ENCODE data around the gene OTUD5. TPM values are rescaled to one million over a fixed set of nuclear protein-coding genes. Genes with fewer than 3 reads are reported as not detected.

The OTUD5 gene, protein sequence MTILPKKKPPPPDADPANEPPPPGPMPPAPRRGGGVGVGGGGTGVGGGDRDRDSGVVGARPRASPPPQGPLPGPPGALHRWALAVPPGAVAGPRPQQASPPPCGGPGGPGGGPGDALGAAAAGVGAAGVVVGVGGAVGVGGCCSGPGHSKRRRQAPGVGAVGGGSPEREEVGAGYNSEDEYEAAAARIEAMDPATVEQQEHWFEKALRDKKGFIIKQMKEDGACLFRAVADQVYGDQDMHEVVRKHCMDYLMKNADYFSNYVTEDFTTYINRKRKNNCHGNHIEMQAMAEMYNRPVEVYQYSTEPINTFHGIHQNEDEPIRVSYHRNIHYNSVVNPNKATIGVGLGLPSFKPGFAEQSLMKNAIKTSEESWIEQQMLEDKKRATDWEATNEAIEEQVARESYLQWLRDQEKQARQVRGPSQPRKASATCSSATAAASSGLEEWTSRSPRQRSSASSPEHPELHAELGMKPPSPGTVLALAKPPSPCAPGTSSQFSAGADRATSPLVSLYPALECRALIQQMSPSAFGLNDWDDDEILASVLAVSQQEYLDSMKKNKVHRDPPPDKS
- 72.3 TPM for total RNA-seq

DNA sequence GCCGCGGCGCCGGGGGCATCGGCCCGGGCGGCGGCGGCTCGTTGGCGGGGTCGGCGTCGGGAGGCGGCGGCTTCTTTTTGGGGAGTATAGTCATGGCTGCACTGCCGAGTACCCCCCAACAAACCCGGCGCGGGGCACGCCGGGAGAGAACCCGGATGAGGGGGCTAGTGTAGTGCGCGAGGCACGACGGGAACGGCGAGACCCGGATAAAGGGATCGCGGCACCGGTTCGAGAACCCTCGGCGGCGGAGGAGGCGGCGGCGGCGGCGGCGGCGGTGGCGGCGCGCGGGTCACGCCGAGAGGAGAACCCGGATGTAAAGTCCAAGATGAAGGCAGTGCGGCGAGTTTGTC is at the start of gene OTUD5:
OTUD5 (minus strand) TSS at position 131 of the 350 bp plus-strand sequence; CDS start at position 94, 37 bp downstream.
- peaks cover 3 to 4% of the 10 kb centered on the region in 2 donors for H3K36me3 ChIP-seq
- no peak for DNase-seq (ENCODE audit: low spot score in 2 of 2)
- peak within 1 kb of the TSS; percentile 58 to 86 for H3K4me3 ChIP-seq
- H3K27me3 ChIP-seq, result no peaks in the 10 kb centered on the region
- H3K4me1 ChIP-seq, result no peaks in the 10 kb centered on the region
- peaks cover 0 to 3% of the 10 kb centered on the region in 2 donors for H3K9me3 ChIP-seq
- TF ChIP-seq, protein P1, sequence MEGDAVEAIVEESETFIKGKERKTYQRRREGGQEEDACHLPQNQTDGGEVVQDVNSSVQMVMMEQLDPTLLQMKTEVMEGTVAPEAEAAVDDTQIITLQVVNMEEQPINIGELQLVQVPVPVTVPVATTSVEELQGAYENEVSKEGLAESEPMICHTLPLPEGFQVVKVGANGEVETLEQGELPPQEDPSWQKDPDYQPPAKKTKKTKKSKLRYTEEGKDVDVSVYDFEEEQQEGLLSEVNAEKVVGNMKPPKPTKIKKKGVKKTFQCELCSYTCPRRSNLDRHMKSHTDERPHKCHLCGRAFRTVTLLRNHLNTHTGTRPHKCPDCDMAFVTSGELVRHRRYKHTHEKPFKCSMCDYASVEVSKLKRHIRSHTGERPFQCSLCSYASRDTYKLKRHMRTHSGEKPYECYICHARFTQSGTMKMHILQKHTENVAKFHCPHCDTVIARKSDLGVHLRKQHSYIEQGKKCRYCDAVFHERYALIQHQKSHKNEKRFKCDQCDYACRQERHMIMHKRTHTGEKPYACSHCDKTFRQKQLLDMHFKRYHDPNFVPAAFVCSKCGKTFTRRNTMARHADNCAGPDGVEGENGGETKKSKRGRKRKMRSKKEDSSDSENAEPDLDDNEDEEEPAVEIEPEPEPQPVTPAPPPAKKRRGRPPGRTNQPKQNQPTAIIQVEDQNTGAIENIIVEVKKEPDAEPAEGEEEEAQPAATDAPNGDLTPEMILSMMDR (IDR thresholded peaks at IDR 0.05), result no peak
- intact Hi-C loops (cut with DNase I), result loop anchor here (1.0 to 5.0 kb wide), 2 partner anchors 38 to 155 kb away; partner anchors contain the start of genes HDAC6 and PIM2
- peak within 1 kb of the TSS; percentile 90 to 92 for H3K27ac ChIP-seq

DNA sequence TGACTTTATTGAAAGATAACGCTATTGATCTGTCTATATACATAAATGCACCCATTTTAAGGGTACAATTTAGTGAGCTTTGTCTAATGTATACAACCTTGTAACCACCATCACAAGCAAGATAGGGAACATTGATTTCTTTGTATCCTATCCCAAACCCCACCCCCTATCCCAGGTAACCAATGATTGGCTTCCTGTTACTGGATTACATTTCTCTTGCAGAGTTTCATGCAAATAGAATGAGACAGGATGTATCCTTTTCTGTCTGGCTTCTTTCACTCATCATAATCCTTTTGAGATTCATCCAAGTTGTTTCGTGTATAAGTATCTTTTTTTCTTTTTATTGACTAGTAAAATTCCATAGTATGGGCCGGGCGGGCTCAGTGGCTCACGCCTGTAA is 46.3 kb upstream of the OTUD5 start:
- Histone ChIP-seq H3K4me1 (peaks cover 0 to 4% of the 10 kb centered on the region in 2 donors), H3K27me3 (no peaks in the 10 kb centered on the region), H3K36me3 (peaks cover 0 to 5% of the 10 kb centered on the region in 2 donors), H3K9me3 (no peaks in the 10 kb centered on the region), H3K27ac (no peak overlapping the region), H3K4me3 (no peak overlapping the region)
- DNase-seq (ENCODE audit: low spot score in 2 of 2), result no peak
- intact Hi-C loops (cut with DNase I), result loop anchor here (2.0 kb wide), 1 partner anchor 45 kb away; no protein-coding TSS in a partner anchor
- TF ChIP-seq, protein P1 (IDR thresholded peaks at IDR 0.05), result no peak

DNA sequence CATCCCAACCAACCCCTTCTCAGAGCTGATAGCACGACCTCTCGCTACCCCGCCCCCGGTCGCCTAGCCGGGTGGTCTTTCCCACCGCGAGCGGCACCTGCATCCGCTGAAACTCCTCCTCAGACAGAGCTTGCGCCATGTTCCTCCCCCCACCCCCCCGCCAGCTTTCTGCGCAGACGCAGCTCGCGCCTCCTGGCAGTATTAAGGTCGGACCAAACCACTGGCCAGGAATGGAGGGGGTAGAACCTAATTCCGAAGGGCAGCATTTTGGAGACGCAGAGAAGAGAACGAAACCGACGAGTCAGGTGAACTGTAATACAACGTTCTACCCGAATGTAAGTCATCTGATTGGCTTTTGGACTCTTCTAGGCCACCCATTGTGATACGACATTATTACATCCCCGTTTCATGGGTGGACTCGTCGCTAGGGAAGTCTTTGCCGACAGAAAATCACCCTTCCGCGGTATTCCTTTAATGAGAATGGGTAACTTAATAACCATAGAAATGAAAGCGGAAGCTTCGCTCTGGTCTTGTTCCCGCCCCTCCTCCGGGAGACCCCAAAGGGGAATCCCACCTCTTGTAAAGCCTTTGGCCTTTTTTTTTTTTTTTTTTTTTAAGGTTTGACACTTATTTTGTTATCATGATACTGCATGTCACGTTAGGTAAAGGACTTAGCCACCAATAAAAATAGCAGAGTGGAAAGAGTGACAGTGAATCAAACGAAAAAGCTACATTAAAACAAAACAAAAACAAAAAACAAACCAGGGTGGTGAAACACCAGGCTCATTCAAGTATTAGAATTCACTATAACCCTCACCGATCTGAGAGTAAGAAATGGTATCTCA is 44.9 kb upstream of the OTUD5 start, which contains the start of gene GRIPAP1:
GRIPAP1 (minus strand) TSS at position 174 of the 845 bp plus-strand sequence; CDS start at position 139, 35 bp downstream.
- DNase-seq (ENCODE audit: low spot score in 2 of 2), result peak; percentile 12 to 83

DNA sequence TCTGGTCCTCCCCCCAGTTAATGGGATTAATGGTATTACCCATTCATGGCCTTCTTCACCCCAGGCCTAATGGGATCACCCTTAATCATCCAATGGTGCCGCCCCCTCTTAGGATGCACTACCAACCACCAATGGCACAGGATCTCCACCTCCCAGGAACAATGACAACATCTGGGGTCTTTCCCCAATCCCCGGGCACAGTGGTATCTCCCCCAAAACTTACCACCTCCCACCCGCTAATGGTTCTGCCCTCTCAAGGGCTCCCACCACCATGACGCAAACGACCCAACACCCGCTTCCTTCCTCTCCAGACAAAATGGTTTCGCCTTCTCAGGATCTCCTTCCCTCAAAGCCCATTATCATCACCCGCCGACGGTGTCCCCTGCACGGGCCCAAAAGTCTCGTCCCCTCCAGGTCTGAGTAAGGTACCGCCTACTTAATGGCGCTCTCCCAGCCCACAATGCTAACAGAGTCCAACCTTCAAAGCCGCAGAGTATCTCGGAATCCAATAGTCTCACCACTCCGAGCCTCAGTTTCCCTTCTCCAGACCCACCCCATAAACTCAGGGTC is 44.2 kb upstream of the OTUD5 start:
- Histone ChIP-seq H3K27ac (peak overlapping the region; percentile 65 to 78), H3K27me3 (no peaks in the 10 kb centered on the region), H3K4me3 (peak overlapping the region; percentile 59 to 66), H3K36me3 (peaks cover 0 to 14% of the 10 kb centered on the region in 2 donors), H3K9me3 (no peaks in the 10 kb centered on the region), H3K4me1 (peaks cover 0 to 4% of the 10 kb centered on the region in 2 donors)
- no peak for DNase-seq (ENCODE audit: low spot score in 2 of 2)
- intact Hi-C loops (cut with DNase I), result loop anchor here (1.0 to 2.0 kb wide), 2 partner anchors 42 to 43 kb away; partner anchors contain the start of gene TFE3
- TF ChIP-seq, protein P1 (IDR thresholded peaks at IDR 0.05), result no peak

More for the DNA sequence above, 44.9 kb upstream of the OTUD5 start, which contains the start of gene GRIPAP1:
- Histone ChIP-seq H3K27ac (peak within 1 kb of the TSS; percentile 65 to 78), H3K4me3 (peak within 1 kb of the TSS; percentile 59 to 66), H3K27me3 (no peaks in the 10 kb centered on the region), H3K4me1 (peaks cover 0 to 4% of the 10 kb centered on the region in 2 donors), H3K36me3 (peaks cover 0 to 9% of the 10 kb centered on the region in 2 donors), H3K9me3 (no peaks in the 10 kb centered on the region)
- TF ChIP-seq, protein P1 (IDR thresholded peaks at IDR 0.05), result no peak
- intact Hi-C loops (cut with DNase I), result loop anchor here (1.0 to 2.0 kb wide), 2 partner anchors 41 to 44 kb away; partner anchors contain the start of gene TFE3

DNA sequence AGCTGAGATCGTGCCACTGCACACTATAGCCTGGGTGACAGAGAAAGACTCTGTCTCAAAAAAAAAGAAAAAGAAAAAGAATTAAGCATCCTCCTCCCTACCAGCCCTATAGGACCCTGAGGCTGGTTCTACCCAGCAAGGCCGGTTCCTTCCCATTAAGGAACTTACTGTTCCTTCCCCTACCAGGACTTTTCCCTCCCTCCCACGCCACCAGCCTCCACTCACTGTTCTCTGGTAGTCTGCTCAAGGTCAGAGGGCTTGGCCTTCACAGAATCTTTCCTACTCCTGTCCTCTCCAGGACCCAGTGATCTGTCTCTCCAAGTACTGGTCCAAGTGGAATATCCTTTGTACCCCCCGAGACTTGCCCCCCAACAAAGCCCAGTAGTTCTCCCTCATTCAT is 43.2 kb upstream of the OTUD5 start:
- Histone ChIP-seq H3K9me3 (no peaks in the 10 kb centered on the region), H3K27ac (no peak overlapping the region), H3K4me3 (peak overlapping the region in 1 of 2 donors; percentile 66), H3K36me3 (peaks cover 0 to 14% of the 10 kb centered on the region in 2 donors), H3K4me1 (peaks cover 0 to 4% of the 10 kb centered on the region in 2 donors), H3K27me3 (no peaks in the 10 kb centered on the region)
- intact Hi-C loops (cut with DNase I), result no loop called here
- DNase-seq (ENCODE audit: low spot score in 2 of 2), result no peak
- TF ChIP-seq, protein P1 (IDR thresholded peaks at IDR 0.05), result no peak

Data from ascending aorta (tissue), 2 donors.